Measurements from ENCODE around the gene NPC1L1. TPM values are rescaled to one million over a fixed set of nuclear protein-coding genes. Genes with fewer than 3 reads are reported as not detected.

NPC1L1 gene
- total RNA-seq, 1 experiment from 2014 or later = 0.15 TPM

DNA sequence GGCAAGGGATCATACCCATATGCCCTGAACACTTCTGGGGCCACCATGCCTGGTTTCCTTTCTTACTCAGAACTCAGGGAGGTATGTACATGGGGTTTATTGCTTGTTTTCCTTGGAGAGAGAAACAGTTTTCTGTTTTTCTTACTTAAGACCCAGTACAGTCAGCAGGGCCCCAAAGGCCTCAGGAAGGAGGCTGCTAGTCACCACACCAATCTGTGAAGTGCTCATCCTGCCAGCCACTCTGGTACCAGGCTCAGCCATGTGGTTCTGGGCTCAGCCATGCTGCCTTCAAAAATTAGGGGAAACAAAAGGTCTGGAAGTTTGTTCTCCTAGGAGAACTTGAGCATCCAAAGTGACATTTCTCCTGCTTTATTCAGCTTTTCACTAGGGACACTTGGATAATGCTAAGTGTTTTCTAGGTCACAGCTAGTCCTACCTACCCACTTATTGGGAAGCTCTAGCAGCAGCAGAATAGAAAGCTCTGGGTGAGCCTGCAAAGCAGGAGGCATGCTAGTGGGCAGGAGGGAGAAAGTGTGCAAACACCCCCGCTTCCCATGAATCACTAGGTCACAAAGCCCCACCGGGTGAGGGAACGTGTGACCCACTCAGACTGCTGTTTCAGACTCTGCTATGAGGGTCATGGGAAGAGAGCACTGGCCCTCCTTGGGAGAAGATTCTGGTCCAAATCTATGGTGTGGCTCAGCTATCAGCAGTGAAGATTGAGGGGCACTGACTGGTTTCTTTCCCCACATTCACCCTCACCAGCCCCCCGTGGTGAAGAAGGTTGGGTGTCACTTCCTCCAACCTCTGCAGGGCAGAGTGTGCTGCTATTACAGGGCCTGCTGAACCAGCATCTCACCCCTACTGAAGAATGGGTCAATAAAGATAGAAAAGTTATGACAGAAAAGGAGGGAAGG, 74.6 kb downstream of the NPC1L1 start:
- Histone ChIP-seq H3K4me1 (ENCODE audit: control insufficient read depth in 1 of 2, insufficient read depth in 2 of 2, low read length in 2 of 2) (no peaks in the 10 kb centered on the region), H3K36me3 (ENCODE audit: control insufficient read depth in 1 of 2, insufficient read depth in 2 of 2, low read length in 2 of 2) (peaks cover 11% of the 10 kb centered on the region in 2 experiments; a peak in 2 of 4 replicates), H3K9me3 (ENCODE audit: control insufficient read depth in 1 of 2, insufficient read depth in 1 of 2, low read depth in 1 of 2, low read length in 2 of 2) (no peaks in the 10 kb centered on the region), H3K4me3 (replicated peaks in 1 of 2; ENCODE audit: low read depth in 1 of 2, low read length in 2 of 2) (no peak overlapping the region), H3K9me2 (ENCODE audit: insufficient read depth) (no peaks in the 10 kb centered on the region), H3K79me2 (ENCODE audit: insufficient read depth, low read length) (peaks cover 88% of the 10 kb centered on the region), H3K27me3 (ENCODE audit: insufficient read depth, low read length) (no peaks in the 10 kb centered on the region), H3K27ac (ENCODE audit: low read depth, low read length) (no peak overlapping the region), H4K20me1 (ENCODE audit: insufficient read depth) (no peaks in the 10 kb centered on the region; the same call in 1 of the 2 replicates), H2AFZ (ENCODE audit: low read depth, low read length, poor library complexity, severe bottlenecking) (no peak overlapping the region), H3K9ac (ENCODE audit: low read length) (no peak overlapping the region), H3K4me2 (ENCODE audit: low read length) (no peak overlapping the region)
- ATAC-seq (no peak), DNase-seq (ENCODE audit: low read depth, low spot score) (no peak)
- ChIA-PET CTCF (no interaction called here), RAD21 (ENCODE audit: low non-redundant PET in 1 of 2, low total read pairs in 2 of 2, uncharacterized antibody in 2 of 2, unreplicated experiment in 2 of 2) (no interaction called here), POLR2A (no interaction called here)
- intact Hi-C loops (cut with micrococcal nuclease) = no loop called here
- no TSS peak for BruUV-seq (replicated peaks)
- TF ChIP-seq, protein P1, sequence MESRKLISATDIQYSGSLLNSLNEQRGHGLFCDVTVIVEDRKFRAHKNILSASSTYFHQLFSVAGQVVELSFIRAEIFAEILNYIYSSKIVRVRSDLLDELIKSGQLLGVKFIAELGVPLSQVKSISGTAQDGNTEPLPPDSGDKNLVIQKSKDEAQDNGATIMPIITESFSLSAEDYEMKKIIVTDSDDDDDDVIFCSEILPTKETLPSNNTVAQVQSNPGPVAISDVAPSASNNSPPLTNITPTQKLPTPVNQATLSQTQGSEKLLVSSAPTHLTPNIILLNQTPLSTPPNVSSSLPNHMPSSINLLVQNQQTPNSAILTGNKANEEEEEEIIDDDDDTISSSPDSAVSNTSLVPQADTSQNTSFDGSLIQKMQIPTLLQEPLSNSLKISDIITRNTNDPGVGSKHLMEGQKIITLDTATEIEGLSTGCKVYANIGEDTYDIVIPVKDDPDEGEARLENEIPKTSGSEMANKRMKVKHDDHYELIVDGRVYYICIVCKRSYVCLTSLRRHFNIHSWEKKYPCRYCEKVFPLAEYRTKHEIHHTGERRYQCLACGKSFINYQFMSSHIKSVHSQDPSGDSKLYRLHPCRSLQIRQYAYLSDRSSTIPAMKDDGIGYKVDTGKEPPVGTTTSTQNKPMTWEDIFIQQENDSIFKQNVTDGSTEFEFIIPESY (IDR thresholded peaks at IDR 0.05; ENCODE audit: extremely low read depth, insufficient replicate concordance, low read length) = no peak
- TF ChIP-seq JUND (IDR thresholded peaks at IDR 0.05) (no peak), RAD21 (IDR thresholded peaks at IDR 0.05; ENCODE audit: low read depth) (no peak), CBX3 (IDR thresholded peaks at IDR 0.05; ENCODE audit: low read depth) (no peak), YY1 (IDR thresholded peaks at IDR 0.05; ENCODE audit: extremely low read depth, insufficient replicate concordance, low read depth, low read length) (no peak), SP1 (IDR thresholded peaks at IDR 0.05; ENCODE audit: low read depth) (no peak), EZH2phosphoT487 (IDR thresholded peaks at IDR 0.05; ENCODE audit: borderline replicate concordance) (no peak), POLR2AphosphoS5 (IDR thresholded peaks at IDR 0.05; ENCODE audit: low read depth, low read length) (no peak), EGR1 (IDR thresholded peaks at IDR 0.05; ENCODE audit: low read depth) (no peak), FOSL1 (IDR thresholded peaks at IDR 0.05; ENCODE audit: low read depth) (no peak), ELF1 (IDR thresholded peaks at IDR 0.05; ENCODE audit: borderline replicate concordance, low read depth) (no peak), POLR2A (IDR thresholded peaks at IDR 0.05; ENCODE audit: borderline replicate concordance, extremely low read depth, insufficient read depth, insufficient read length) (no peak), SIN3A (IDR thresholded peaks at IDR 0.05; ENCODE audit: low read depth) (no peak)
- TF ChIP-seq, protein P2, sequence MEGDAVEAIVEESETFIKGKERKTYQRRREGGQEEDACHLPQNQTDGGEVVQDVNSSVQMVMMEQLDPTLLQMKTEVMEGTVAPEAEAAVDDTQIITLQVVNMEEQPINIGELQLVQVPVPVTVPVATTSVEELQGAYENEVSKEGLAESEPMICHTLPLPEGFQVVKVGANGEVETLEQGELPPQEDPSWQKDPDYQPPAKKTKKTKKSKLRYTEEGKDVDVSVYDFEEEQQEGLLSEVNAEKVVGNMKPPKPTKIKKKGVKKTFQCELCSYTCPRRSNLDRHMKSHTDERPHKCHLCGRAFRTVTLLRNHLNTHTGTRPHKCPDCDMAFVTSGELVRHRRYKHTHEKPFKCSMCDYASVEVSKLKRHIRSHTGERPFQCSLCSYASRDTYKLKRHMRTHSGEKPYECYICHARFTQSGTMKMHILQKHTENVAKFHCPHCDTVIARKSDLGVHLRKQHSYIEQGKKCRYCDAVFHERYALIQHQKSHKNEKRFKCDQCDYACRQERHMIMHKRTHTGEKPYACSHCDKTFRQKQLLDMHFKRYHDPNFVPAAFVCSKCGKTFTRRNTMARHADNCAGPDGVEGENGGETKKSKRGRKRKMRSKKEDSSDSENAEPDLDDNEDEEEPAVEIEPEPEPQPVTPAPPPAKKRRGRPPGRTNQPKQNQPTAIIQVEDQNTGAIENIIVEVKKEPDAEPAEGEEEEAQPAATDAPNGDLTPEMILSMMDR (IDR thresholded peaks at IDR 0.05 in 2 of 3, conservative IDR thresholded peaks at IDR 0.05 in 1 of 3; ENCODE audit: borderline replicate concordance in 1 of 3, insufficient read depth in 1 of 3, low read depth in 2 of 3, low read length in 2 of 3) = no peak

Measured in HCT116 (cell line).